Uterus (tissue), 2 donors: ENCODE data around the gene LCP2.

Experiments
- POLR2A ChIP-seq, 2 donors: fragments of 450-650 bp; IDR thresholded peaks; one replicate each; pipeline ENCODE4 v1.6.1; 2016; ENCODE audit warnings: antibody characterized with exemption in 2 of 2, mild to moderate bottlenecking in 1 of 2, moderate library complexity in 1 of 2
- TF ChIP-seq, protein P1 (sequence below), 4 experiments: fragments of 200-600 bp in 2 of 4; fragments of 450-650 bp in 2 of 4; sonication (generic) in 2 of 4; IDR thresholded peaks; one replicate each; pipeline ENCODE4 v1.5.1; 2016 to 2019; ENCODE audit warnings: antibody characterized with exemption in 4 of 4, mild to moderate bottlenecking in 2 of 4, moderate library complexity in 1 of 4

GRCh38 chr5:170262061-170263045 lies 35.2 kb downstream of the LCP2 start:
- TF ChIP-seq, protein P1, sequence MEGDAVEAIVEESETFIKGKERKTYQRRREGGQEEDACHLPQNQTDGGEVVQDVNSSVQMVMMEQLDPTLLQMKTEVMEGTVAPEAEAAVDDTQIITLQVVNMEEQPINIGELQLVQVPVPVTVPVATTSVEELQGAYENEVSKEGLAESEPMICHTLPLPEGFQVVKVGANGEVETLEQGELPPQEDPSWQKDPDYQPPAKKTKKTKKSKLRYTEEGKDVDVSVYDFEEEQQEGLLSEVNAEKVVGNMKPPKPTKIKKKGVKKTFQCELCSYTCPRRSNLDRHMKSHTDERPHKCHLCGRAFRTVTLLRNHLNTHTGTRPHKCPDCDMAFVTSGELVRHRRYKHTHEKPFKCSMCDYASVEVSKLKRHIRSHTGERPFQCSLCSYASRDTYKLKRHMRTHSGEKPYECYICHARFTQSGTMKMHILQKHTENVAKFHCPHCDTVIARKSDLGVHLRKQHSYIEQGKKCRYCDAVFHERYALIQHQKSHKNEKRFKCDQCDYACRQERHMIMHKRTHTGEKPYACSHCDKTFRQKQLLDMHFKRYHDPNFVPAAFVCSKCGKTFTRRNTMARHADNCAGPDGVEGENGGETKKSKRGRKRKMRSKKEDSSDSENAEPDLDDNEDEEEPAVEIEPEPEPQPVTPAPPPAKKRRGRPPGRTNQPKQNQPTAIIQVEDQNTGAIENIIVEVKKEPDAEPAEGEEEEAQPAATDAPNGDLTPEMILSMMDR (IDR thresholded peaks at IDR 0.05): no peak
- TF ChIP-seq POLR2A (IDR thresholded peaks at IDR 0.05): no peak
